ENCODE data around the gene PEDS1. TPM values are rescaled to one million over a fixed set of nuclear protein-coding genes. Genes with fewer than 3 reads are reported as not detected.
A peak's percentile ranks its signal among the peaks of the same experiment; 100 is the strongest.
"Not testable (repeated sequence)": the region's sequence is repeated elsewhere in the genome, so short reads cannot be mapped to it uniquely, and the experiment has no call there.

Gene PEDS1
- total and polyA plus RNA-seq, 7 donors = 13.8 to 27.4 (median 20.2) TPM

- no peak overlapping the region for H3K27ac ChIP-seq
- TF ChIP-seq CTCF (IDR thresholded peaks at IDR 0.05) = no peak
- TF ChIP-seq POLR2AphosphoS5 (IDR thresholded peaks at IDR 0.05) = no peak
- no peak for TF ChIP-seq POLR2A (IDR thresholded peaks at IDR 0.05)
- no peak for TF ChIP-seq EP300 (IDR thresholded peaks at IDR 0.05)
- peaks cover 0 to 22% (median 12%) of the 10 kb centered on the region in 4 donors for H3K4me1 ChIP-seq
- no peaks in the 10 kb centered on the region for H3K27me3 ChIP-seq
- no peaks in the 10 kb centered on the region for H3K36me3 ChIP-seq
- no peak overlapping the region for H3K4me3 ChIP-seq
- 89 to 91% methylated on average over 5 of the region's 5 CpGs for WGBS, 2 donors
- intact Hi-C loops (cut with DNase I) = loop anchor here (5.0 kb wide), 1 partner anchor 557 kb away; no protein-coding TSS in a partner anchor
- no peak for DNase-seq
- no peaks in the 10 kb centered on the region for H3K9me3 ChIP-seq
These were observed 31.9 kb upstream of the PEDS1 start for GRCh38 chr20:50185426-50185825.

GRCh38 chr20:50182346-50182745, 28.8 kb upstream of the PEDS1 start:
- H3K27me3 ChIP-seq = no peaks in the 10 kb centered on the region
- H3K4me3 ChIP-seq = no peak overlapping the region
- H3K9me3 ChIP-seq = no peaks in the 10 kb centered on the region
- 78 to 81% methylated on average over 2 of the region's 2 CpGs for WGBS, 2 donors
- TF ChIP-seq POLR2A (IDR thresholded peaks at IDR 0.05) (no peak), CTCF (IDR thresholded peaks at IDR 0.05) (no peak), POLR2AphosphoS5 (IDR thresholded peaks at IDR 0.05) (no peak), EP300 (IDR thresholded peaks at IDR 0.05) (no peak)
- peaks cover 0 to 10% (median 3%) of the 10 kb centered on the region in 4 donors for H3K4me1 ChIP-seq
- H3K36me3 ChIP-seq = no peaks in the 10 kb centered on the region
- intact Hi-C loops (cut with DNase I) = no loop called here
- no peak overlapping the region for H3K27ac ChIP-seq
- no peak for DNase-seq

- no peak overlapping the region for H3K4me3 ChIP-seq
- WGBS, 2 donors = 94 to 95% methylated on average over 10 of the region's 10 CpGs
- peaks cover 0 to 1% (median 0%) of the 10 kb centered on the region in 4 donors for H3K4me1 ChIP-seq
- no peaks in the 10 kb centered on the region for H3K27me3 ChIP-seq
- no peaks in the 10 kb centered on the region for H3K36me3 ChIP-seq
- TF ChIP-seq POLR2AphosphoS5 (IDR thresholded peaks at IDR 0.05) (no peak), CTCF (IDR thresholded peaks at IDR 0.05) (no peak), EP300 (IDR thresholded peaks at IDR 0.05) (no peak), POLR2A (IDR thresholded peaks at IDR 0.05) (no peak)
- no peak for DNase-seq
- H3K27ac ChIP-seq = no peak overlapping the region
- intact Hi-C loops (cut with DNase I) = no loop called here
- H3K9me3 ChIP-seq = no peaks in the 10 kb centered on the region
These were observed 27.8 kb upstream of the PEDS1 start for GRCh38 chr20:50181344-50181743.

GRCh38 chr20:50178672-50179071, 25.1 kb upstream of the PEDS1 start:
- H3K27ac ChIP-seq; DNase-seq; H3K9me3 ChIP-seq; H3K27me3 ChIP-seq; H3K4me3 ChIP-seq; intact Hi-C loops (cut with DNase I); H3K4me1 ChIP-seq; H3K36me3 ChIP-seq: not testable (repeated sequence)
- WGBS, 2 donors = 66 to 77% methylated on average over 9 of the region's 9 CpGs

- intact Hi-C loops (cut with DNase I) = no loop called here
- no peaks in the 10 kb centered on the region for H3K36me3 ChIP-seq
- H3K9me3 ChIP-seq = no peaks in the 10 kb centered on the region
- 95% methylated on average over 18 of the region's 18 CpGs for WGBS, 2 donors
- DNase-seq = peak; percentile 61
- no peaks in the 10 kb centered on the region for H3K27me3 ChIP-seq
- TF ChIP-seq EP300 (IDR thresholded peaks at IDR 0.05) (no peak), POLR2A (IDR thresholded peaks at IDR 0.05) (no peak), POLR2AphosphoS5 (IDR thresholded peaks at IDR 0.05) (no peak), CTCF (IDR thresholded peaks at IDR 0.05) (no peak)
- H3K4me1 ChIP-seq = peaks cover 0 to 17% (median 15%) of the 10 kb centered on the region in 4 donors
- no peak overlapping the region for H3K4me3 ChIP-seq
- no peak overlapping the region for H3K27ac ChIP-seq
These were observed 22.7 kb upstream of the PEDS1 start for GRCh38 chr20:50175938-50176933.
